Fibroblast of skin of left quadriceps (primary cell): ENCODE results near the gene AKAP6.
A peak's percentile ranks its signal among the peaks of the same experiment; 100 is the strongest.

Experiments used
- DNase-seq, 2 experiments: peaks; one replicate each; pipeline ENCODE4 v3.0.0-alpha.2; 2013; ENCODE audit warnings: low read depth in 2 of 2

The AKAP6 gene

DNA sequence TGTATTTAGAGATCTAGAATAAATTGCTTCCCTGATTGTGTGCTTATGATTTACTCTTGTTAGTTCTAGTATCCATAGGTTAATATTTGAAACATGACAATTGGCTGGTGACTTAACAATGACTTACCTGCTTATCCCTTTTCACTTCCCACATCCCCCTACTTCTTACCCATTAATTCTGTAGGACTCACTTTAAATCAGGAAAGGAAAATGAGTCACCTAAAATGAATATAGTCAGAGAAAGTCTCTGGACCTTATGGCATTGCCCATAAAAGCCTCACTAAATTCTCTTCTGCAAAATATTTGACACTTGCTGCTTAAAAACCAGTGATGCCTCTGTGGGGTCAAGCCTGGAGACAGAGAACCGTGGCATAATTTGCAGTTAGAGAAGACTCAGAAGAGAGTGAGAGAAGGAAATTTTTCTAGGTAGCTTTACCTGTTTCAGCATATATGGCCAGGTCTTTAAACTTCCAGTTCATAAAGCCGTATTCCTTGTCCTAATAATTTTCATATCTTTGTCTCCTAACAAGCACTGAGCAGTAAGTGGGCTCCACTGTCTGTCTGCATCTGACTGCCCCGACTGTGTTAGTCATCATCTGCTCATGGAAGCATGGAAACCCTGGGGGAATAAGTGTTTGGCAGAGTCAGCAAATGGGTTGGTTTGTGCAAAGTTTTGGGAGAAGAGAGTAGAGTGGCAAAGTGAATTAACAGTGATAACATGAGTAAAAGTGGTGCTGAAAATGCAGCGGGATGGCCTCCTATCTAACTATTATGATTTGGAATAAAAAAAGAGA, 294.4 kb downstream of the AKAP6 start:
- DNase-seq: peak in 1 of 2 experiments; percentile 31

DNA sequence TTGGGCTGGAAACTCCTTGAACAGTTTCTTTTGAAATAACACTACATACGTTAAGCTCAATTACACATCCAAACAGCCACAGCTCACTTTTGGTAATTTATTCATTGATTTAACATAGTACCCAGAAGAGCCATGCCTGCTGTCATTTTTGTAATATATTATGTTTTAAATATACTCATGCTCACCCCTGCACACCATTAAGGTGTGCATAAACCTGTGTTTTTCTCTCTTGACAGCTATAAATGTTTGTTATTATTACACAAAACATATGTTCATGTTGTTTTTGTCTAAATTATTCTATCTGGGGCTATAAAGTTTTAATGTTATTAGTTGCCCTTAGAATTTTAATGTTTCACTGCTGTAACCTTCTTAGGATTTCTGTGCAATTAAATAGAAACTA, 296.1 kb downstream of the AKAP6 start:
- DNase-seq: no peak

DNA sequence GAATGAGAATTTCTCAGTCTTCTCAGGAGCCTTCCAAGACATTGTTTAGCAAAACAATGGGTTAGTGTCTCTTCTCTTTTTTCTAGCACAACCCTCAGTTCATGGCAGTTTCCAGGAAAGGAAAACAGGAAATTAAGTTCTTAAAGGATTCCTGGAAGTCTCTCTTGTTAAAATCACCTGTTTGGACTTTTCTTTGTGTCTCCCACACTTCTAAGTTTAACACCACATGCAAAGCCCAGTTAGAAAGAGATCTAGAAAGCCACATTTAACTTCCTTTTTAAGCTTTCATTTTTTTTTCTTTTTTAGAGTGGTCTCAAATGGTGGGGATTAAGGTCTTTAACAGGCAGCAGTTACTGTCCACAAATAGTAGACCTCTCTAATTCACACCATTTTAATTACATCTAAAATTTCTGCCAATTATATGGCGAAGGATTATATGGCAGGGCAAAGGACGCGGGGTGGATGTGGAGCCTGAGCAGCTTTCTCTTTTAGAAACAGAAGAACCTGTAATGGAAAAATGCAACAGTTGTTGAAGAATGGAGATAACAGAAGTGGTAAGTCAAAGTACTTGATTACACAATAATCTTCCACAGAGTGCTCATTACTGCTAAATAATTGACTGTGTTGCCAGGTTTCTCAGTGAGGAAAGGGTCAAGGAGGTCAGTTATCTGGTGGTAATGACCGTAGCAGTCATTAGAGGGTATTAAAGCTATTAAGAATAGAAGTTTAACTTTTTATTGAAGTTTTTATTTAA, 298.6 kb downstream of the AKAP6 start:
- no peak for DNase-seq

DNA sequence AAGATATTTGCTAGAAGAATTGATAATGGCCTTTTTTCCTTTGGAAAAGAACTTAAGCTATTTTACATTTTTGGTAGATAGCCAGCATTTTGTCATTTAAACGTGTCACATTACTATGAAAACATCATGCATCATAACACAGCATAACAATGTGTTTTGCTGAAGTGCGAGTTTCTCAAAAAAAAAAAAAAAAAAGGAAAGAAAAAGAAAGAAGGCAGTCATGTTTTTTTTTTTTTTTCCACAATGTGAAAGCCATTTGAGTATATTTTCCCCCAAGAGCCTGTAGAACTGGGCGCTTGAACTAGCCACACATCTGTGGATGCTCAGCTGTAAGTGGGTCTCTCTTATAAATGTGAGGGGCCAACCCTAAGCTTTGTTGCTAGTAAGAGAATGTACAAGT, 300.1 kb downstream of the AKAP6 start:
- no peak for DNase-seq

DNA sequence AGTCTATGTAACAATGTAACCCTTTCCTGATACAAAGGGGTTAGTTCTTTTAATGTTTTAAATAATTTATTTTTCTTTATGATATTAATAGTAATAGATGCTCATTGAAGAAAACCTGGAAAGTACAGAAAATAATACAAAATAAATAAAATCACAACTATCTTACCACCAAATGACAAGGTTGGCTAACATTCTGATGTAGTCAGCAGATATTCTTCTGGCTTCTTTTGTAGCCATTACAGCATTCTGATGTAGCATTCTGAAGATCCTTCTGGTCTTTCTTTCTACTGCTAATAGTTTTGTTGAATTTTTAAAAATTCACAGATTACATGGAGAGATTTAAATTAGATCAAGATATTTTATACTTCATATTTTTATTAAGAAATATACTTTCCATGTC, 301.6 kb downstream of the AKAP6 start:
- DNase-seq: no peak

DNA sequence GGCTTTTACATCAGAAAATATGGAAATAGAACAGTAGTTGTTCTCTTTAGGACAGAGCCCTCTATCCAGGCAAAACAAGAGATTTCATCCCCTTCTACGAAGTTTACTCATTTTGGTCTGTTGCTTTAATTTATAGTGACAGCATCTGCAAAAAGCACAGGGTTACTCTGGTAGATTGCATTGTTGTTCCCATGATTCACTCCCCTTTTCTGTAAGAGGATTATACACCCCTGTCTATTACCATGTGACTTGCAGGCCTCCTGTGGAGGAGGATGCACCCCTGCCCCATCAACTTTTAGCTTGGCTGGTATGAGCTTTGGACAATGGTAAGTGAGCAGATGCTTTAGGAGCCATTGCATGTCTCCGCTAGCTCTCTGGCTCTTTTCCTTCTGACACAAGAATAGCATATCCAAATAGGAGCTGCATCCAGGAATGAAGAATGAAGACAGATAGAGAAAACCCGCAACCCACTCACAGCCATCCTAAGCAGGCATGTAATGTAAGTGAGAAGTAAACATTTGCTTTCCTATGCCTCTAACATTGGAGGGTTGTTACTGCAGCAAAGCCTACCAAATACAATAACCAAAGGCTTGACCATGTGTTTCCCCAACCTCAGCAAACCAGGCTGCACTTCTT, 304.2 kb downstream of the AKAP6 start:
- no peak for DNase-seq

DNA sequence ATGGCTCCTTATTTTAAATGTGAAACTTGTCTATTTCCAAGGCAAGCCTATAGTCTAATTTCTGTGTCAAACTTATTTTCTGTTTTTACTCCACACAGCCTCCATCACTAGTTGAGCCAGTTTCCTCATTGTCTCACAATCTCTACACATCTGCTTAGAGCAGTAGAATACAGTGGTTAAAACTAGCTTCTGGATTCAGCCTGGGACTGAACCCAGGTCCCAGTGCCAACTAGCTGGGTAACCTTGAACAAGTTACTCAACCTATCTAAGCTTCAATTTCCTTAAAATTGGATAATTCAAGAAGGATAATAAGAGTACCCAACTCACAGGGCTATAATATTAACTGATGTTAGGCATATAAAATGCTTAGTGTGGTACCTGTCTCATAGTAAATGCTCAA, 304.8 kb downstream of the AKAP6 start:
- no peak for DNase-seq

DNA sequence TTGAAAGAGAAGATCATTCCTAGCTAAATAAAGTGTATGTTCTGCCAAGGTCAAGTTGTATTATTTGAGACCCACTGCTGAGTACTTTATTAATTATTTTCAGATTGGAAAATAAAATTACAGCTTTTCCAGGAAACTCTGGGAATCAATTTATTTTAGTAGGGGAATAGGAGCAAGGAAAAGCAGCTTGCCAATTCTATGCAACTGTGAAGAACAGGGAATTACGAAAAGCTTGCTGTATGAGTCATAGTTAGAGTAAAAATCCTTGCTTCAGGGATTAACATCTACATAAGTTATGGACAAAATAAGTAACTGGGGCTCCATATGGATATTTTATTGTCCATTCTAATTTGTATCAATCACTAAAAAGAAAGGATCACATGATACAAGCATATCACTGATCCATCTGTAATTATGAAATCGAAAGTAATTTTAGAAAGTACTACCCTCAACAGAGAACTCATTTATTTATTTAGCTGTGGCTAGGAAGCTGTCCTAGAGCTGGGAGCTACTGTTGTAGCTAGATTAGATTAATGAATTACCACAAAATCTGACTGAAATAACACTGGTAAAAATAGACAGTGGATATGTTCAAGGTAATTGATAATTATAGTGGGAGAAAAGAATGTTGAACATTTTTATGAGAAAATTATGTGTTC, 306.1 kb downstream of the AKAP6 start:
- DNase-seq: peak; percentile 66 to 70

DNA sequence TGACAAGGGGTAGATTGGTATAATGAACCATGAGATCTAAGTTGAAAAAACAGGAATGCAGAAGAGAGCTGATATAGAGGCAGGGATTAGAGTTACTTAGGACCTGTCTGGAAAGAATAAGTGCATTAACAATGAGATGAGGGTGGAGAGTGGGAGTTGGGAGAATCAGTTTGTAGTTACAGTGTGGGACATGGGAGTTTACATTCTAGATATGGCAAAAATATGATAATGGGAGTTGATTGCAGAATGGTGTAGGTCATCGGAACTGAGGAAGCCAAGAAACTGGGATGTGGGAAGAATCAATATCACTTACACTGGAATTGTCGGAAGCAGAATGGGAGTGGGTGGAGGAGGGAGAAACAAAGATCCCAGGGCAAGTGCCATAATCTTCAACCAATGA, 308.5 kb downstream of the AKAP6 start:
- DNase-seq: no peak

DNA sequence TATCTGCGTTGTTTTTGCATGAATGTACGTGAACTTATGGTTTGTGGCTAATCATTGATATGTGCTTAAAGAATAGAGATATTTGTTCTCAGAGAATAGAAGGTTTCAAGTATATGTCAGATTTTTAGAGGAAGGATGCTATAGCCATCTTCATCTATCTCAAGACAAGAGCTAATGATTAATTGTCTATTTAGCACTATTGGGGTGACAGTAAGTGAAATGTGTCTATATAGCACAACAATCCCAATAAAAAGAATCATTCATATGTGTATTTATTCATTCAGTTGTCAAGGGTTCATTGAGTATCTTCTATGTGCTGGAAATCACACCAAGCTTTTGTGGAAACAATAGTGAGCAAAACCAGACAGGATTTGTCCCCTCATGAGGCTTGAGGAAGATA, 310.1 kb downstream of the AKAP6 start:
- DNase-seq: no peak

DNA sequence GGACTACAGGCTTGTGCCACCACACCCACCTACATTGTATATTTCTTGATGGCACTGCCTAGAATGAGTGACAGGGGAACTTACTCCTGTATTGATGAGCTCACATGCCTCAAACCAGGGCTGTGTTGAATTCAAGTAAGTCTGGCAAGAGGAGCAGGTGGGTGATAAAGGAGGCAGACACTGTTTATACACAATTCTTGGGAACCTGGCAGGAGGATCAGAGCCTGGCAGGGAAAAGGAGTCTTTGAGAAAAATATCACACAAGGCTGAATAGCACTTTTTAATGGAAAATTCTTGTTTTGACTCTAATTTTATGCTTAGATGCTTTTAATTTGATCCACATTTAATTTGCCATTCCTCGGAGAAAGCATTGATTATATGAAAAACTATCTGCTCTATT, 316.5 kb downstream of the AKAP6 start:
- no peak for DNase-seq

DNA sequence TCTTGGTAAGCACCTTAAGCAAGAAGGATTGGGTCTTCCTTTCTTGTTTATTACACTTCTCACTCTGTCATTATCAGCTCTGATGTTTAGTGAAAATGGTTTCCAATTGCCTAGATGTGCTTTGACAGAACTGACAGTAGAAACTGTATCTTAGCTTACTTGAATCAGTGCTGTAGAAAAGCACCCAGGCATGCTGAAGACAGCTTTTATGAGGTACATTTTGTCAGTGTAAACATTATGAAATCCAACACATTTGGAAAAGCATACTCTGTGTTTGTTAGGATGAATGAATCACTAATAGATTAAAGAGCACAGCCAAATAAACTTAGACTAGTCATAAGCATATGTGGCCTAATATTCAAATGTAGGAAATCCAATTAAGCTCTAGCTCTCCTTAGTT, 319.3 kb downstream of the AKAP6 start:
- peak; percentile 67 to 74 for DNase-seq

DNA sequence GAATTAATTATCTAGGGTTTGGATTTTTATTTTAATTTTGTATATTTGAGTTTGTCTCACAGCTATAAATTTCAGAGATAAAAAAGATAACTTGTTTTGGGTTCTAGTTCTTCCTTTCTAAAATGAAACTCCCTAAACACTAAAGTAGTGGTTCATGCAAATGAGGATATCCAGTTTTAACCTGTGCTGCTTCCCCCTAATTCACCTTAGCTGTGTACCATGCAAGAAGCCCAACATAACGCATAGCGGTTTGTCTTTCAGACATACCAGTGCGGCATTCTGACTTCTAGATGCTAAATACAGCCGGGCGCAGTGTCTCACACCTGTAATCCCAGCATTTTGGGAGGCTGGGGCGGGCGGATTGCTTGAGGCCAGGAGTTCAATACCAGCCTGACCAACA, 320.9 kb downstream of the AKAP6 start:
- no peak for DNase-seq

DNA sequence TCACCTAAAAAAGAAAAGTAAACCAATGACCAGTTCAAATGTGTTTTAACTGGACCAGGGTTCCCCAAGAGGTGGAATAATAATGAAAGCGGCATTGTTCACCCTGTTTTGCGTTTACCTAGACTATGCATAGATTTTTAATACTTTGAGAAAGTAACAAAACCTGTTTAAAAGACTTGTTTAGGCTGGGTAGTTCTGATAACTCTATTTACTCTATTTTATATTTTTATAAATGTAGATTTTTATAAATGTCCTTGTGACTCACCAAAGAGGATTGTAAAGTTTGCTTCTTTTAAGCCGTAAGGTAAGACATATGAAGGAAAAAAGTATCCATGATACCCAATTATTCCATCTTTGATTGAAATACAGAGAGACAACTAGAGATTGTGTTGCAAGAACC, 321.6 kb downstream of the AKAP6 start:
- no peak for DNase-seq

DNA sequence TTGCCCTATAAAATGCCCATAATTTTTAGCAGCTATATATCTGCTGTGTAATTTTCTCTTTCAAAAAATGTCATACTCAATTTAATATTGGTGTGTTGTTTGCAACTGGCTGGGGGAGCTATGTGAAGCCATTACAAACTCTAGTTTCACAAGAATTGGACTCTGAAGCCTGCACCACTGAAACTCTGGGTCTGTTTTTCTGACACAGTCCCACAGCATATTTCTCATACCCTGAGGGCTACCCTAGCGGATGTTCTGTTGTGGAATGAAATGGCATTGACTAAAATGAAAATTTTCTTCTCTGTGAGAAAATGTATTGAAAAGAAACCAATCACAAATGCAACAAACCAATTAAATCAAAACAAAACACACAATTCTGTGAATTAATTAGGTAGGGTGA, 325.0 kb downstream of the AKAP6 start:
- no peak for DNase-seq

DNA sequence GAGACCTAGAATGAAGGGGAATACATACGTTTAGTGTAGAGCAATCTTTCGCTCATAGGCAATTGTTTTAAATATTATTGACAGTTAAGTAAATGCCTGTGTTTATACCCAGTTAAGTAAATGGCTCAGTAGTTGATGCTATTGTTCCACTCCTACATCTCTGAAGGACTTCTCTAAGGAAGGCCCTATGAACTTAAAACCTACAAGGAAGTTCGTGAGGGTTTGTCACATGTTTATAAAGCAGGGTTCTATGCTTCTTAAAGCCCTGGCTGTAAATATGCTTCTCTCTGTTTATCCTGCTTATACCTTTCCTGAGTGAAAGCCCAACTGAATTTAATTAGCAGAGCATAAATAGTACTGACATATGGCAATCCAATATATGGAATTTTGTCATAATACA, 327.5 kb downstream of the AKAP6 start:
- DNase-seq: no peak

DNA sequence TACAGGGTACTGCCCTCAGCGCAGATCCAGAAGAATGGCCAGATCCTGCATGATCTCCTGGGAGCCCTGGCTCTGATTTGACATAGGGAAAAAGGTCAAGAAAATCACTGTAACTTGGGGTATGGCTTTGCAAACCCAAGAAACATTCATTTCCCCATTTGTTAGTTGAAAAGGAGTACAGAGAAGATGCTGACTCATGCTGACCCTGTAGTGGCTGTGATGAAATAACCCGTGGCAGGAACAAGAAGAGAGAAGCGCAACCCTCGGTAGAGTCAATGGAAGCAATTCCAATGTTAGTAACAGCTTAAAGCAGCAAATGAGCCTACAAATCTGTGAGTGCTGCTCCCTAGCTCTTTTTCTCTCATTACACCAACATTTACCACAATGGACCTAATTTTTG, 328.0 kb downstream of the AKAP6 start:
- DNase-seq: peak; percentile 65 to 69

DNA sequence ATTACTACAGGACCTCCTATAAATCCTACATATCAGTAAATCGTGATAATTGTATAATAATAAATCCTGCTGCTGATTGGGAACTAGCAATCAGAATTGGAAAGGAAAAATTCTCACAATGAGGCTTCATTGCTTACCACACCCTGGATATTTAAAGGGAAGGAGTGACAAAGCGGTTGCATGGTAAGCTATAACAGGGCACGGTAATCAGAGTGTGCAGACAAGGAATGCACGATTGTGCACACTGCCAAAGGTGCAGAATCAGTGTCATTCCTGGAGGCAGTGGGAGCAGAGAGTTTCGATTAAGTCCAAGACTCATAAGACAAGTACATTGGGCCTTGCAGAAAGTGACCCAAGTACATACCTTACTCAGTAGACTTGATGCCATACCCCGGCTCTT, 332.1 kb downstream of the AKAP6 start:
- no peak for DNase-seq

DNA sequence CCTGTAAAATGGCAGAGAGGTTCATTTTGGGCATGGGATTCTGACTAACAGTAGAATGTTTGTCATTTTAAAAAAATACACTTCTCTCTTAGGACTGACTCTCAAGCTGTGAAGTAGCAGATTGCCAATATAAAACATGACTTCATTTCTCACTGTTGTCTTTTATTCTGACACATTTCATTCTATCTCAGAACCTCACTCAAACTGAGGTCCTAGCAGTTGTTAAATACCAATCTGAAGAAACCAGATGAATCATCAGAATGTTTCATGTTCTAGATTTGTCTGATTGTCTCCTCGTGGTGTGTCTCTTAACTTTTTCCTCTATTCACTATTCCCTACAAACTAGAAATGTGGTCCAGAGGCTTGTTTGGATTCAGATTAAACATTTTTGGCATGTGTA, 333.1 kb downstream of the AKAP6 start:
- DNase-seq: peak in 1 of 2 experiments; percentile 5

DNA sequence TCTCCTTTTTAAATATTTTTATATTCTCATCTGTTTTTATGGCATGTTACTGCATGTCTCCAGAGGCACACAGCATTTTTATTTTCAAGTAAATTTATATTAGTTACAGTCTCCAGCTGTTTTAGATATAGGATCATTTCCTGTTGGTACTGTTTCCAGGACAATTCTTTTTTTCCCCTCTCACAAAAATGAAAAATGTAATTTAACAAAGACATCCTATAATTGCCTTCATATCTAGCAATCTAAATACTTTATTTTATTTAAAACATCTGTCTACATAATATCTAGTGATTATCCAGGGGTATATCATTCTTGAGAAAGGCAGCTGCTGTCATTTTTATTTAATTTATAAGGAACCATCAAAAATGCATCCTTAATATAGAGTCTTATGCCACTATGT, 337.2 kb downstream of the AKAP6 start:
- DNase-seq: peak; percentile 43 to 50

DNA sequence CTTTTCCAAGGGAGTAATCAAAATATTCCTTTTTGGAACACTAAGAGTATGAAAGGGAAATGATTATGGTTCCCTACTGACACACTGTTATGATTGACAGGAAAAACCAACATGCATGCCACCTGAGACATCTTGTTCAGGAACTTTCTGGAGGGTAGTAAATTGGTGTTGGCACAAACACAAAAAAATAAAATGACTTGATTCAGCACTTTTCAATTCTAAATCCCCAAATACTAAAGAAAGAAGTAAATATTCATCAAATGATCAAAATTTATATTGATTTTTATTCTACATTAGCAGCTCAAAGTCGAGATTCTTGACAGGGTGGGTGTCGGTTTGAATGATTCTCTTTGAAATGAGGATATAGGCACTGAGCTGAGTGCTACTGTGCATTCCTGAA, 338.2 kb downstream of the AKAP6 start:
- no peak for DNase-seq

DNA sequence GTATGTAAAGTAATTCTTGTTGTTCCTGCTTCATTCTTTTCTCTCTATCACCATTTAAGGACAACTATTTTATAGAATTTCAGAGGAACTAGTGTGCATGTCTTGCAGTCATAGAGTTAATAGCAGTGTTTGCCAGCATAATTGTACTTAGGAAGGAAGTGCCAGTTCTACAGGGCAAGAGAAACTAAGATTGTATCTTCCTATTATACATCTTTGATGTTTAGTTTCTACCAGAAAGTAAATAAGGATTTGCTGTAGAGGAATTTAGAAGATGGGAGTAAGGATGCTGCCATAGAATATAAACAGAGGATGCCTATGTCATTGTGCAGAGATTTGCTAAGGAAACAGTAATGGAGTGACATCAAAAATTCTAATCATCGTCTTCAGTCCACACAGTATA, 338.7 kb downstream of the AKAP6 start:
- no peak for DNase-seq
